ENCODE measurements around the gene STAB2. TPM values are rescaled to one million over a fixed set of nuclear protein-coding genes. Genes with fewer than 3 reads are reported as not detected.

The STAB2 gene
- total and polyA plus RNA-seq, 2 of the 4 experiments (the other 2 are of a cell fraction), result not detected

DNA sequence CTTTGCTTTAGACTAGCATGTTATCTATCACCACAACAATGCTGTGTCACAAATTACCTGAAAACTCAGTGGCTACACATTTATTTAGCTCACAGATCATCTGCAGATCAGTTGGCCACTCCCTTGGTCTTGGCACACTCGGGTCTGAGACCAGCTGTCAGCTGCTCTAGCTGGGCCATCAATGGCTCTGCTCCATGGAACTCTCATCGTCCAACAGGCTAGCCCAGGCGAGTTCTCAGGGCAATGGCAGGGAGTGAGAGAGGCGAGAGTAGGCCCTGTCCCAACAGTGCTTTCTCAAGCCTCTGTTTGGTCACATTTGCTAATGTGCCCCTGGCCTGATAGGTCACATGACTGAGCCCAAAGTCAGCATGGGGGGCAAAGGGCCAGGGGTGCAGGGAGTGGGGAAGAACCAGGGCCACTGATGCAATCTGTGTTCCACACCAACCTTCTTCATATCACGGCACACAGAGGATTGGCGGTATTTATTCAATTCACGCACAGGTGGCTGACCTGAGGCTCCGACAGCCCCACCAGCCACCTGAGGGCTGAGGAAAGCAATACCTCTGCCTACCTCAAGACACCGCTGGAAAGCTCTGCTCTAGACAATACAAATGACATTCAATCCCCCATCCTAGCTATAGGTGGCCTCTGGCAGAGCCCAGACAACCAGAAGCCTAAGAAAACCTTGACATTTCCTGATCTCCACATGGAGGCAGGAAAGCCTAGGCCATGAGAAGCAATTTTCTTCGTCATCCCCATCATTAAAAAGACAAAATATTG is 171.4 kb downstream of the STAB2 start:
- Histone ChIP-seq H3K36me3 (ENCODE audit: control insufficient read depth, insufficient read depth, low read length) (no peaks in the 10 kb centered on the region), H3K18ac (ENCODE audit: low read depth, low read length) (no peak overlapping the region), H4K5ac (ENCODE audit: low read depth, low read length) (no peak overlapping the region), H2BK5ac (ENCODE audit: low read depth, low read length, poor library complexity, severe bottlenecking) (no peak overlapping the region), H4K91ac (ENCODE audit: insufficient read depth, low read depth, low read length) (no peak overlapping the region), H3K4me3 (ENCODE audit: insufficient read depth, low read depth, low read length) (no peak overlapping the region), H3K9ac (ENCODE audit: low read depth, low read length) (no peak overlapping the region), H3K9me1 (ENCODE audit: insufficient read depth, low read length) (no peaks in the 10 kb centered on the region), H3K27ac (ENCODE audit: insufficient read depth, low read length) (no peak overlapping the region), H2AK5ac (ENCODE audit: low read depth, low read length) (no peak overlapping the region), H2AFZ (replicated peaks; ENCODE audit: low read length, poor library complexity) (no peak overlapping the region), H2BK15ac (ENCODE audit: low read depth, low read length) (no peak overlapping the region), H2BK20ac (ENCODE audit: low read depth, low read length) (no peak overlapping the region), H3K9me3 (ENCODE audit: control insufficient read depth, insufficient read depth, low read length) (no peaks in the 10 kb centered on the region), H3K4me2 (ENCODE audit: low read depth, low read length) (no peak overlapping the region), H3K23ac (ENCODE audit: low read depth, low read length) (no peak overlapping the region), H4K8ac (ENCODE audit: low read depth in 2 of 2, low read length in 2 of 2) (no peak overlapping the region), H4K20me1 (ENCODE audit: insufficient read depth, low read length) (no peaks in the 10 kb centered on the region), H2BK120ac (ENCODE audit: low read depth, low read length) (no peak overlapping the region), H2AK9ac (replicated peaks; ENCODE audit: low read depth, low read length, poor library complexity) (no peak overlapping the region), H3K79me1 (ENCODE audit: low read depth in 1 of 2, low read length in 2 of 2) (no peaks in the 10 kb centered on the region), H3K4ac (ENCODE audit: low read depth, low read length) (no peak overlapping the region), H3K4me1 (ENCODE audit: control insufficient read depth, insufficient read depth, low read length) (no peaks in the 10 kb centered on the region), H3K27me3 (ENCODE audit: control insufficient read depth, insufficient read depth, low read length) (no peaks in the 10 kb centered on the region), H3K14ac (replicated peaks; ENCODE audit: low read depth, low read length) (no peak overlapping the region), H3K56ac (ENCODE audit: extremely low read depth, insufficient read depth, low read length) (no peak overlapping the region)
- intact Hi-C loops (cut with micrococcal nuclease), result no loop called here
- ATAC-seq (ENCODE audit: low read depth), result no peak
- no TSS peak for BruUV-seq (replicated peaks)
- WGBS, 2 experiments (ENCODE audit: extremely low coverage in 2 of 2, insufficient read length in 1 of 2), result 92% methylated on average over 2 of the region's 10 CpGs; no CpG with 5 or more reads in 1 of the 2 experiments
- POLR2A ChIA-PET (ENCODE audit: unreplicated experiment), result no interaction called here
- no peak for TF ChIP-seq FOS (IDR thresholded peaks at IDR 0.05; ENCODE audit: low read depth, low read length)
- no peak for TF ChIP-seq POLR2A (IDR thresholded peaks at IDR 0.05; ENCODE audit: low read depth, low read length)
- no peak for TF ChIP-seq SMC3 (IDR thresholded peaks at IDR 0.05; ENCODE audit: low read depth, low read length)
- no peak for TF ChIP-seq RAD21 (IDR thresholded peaks at IDR 0.05; ENCODE audit: low read length)
- TF ChIP-seq RCOR1 (IDR thresholded peaks at IDR 0.05; ENCODE audit: insufficient replicate concordance, low read length), result no peak
- no peak for TF ChIP-seq RFX5 (IDR thresholded peaks at IDR 0.05; ENCODE audit: low read depth, low read length)
- TF ChIP-seq, protein P1, sequence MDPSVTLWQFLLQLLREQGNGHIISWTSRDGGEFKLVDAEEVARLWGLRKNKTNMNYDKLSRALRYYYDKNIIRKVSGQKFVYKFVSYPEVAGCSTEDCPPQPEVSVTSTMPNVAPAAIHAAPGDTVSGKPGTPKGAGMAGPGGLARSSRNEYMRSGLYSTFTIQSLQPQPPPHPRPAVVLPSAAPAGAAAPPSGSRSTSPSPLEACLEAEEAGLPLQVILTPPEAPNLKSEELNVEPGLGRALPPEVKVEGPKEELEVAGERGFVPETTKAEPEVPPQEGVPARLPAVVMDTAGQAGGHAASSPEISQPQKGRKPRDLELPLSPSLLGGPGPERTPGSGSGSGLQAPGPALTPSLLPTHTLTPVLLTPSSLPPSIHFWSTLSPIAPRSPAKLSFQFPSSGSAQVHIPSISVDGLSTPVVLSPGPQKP (IDR thresholded peaks at IDR 0.05; ENCODE audit: borderline replicate concordance, low read depth, low read length), result no peak
- TF ChIP-seq MXI1 (IDR thresholded peaks at IDR 0.05; ENCODE audit: borderline replicate concordance, low read depth, low read length), result no peak
- TF ChIP-seq NFE2L2 (IDR thresholded peaks at IDR 0.05; ENCODE audit: low read depth, low read length), result no peak
- no peak for DNase-seq
- in situ Hi-C loops (cut with MboI; ENCODE audit: low sequenced_read_pairs), result no loop called here
- CTCF ChIA-PET, result no interaction called here
- dilution Hi-C loops (cut with HindIII; ENCODE audit: low sequenced_read_pairs, unreplicated experiment), result no loop called here
